Activated CD8-positive, alpha-beta memory T cell treated with anti-CD3 and anti-CD28 coated beads, Interleukin-2, amount 10 ng/mL, durations not matched to agents 7 days and 5 days (primary cell): ENCODE measurements around the gene GPT2. TPM values are rescaled to one million over a fixed set of nuclear protein-coding genes. Genes with fewer than 3 reads are reported as not detected.

Experiments
- ATAC-seq: fragments of 150-1000 bp; cut with Tn5 transposase; one replicate; pipeline ENCODE4 v1.10.0; 2021; ENCODE audit warnings: moderate library complexity
- CTCF ChIA-PET: fragments of 350-600 bp; sonication (Branson Sonifier 250); formaldehyde crosslinking; loops from one replicate; lab custom pipeline; 2021; ENCODE audit warnings: antibody characterized with exemption; lab: Charles Lee
- DNase-seq: peaks from one replicate; pipeline ENCODE4 v3.0.0-alpha.2; 2020
- H3K27ac Mint-ChIP-seq: one replicate; pipeline ENCODE4 v1.8.0; 2021; ENCODE audit warnings: mild to moderate bottlenecking, mixed read lengths
- H3K27me3 Mint-ChIP-seq: one replicate; pipeline ENCODE4 v1.8.0; 2021; ENCODE audit warnings: mixed read lengths
- H3K36me3 Mint-ChIP-seq: one replicate; pipeline ENCODE4 v1.8.0; 2021; ENCODE audit warnings: mild to moderate bottlenecking, mixed read lengths
- H3K4me1 Mint-ChIP-seq: one replicate; pipeline ENCODE4 v1.8.0; 2021; ENCODE audit warnings: mixed read lengths
- H3K4me3 Mint-ChIP-seq: one replicate; pipeline ENCODE4 v1.8.0; 2021; ENCODE audit warnings: mild to moderate bottlenecking, moderate library complexity, mixed read lengths
- H3K9me3 Mint-ChIP-seq: one replicate; pipeline ENCODE4 v1.8.0; 2022; ENCODE audit warnings: low read depth, mixed read lengths
- total RNA-seq, 2 experiments: library from RNA; stranded (reverse); gene quantifications; one replicate each; pipeline ENCODE4 v1.2.3, GENCODE V29; 2021

GPT2 gene
- total RNA-seq, 2 experiments from 2014 or later: 9.6 to 21.4 TPM

GRCh38 chr16:46907061-46907774 is 23.1 kb downstream of the GPT2 start:
- ATAC-seq (no peak), DNase-seq (no peak)
- peaks cover 13% of the 10 kb centered on the region for H3K4me1 Mint-ChIP-seq
- H3K27me3 Mint-ChIP-seq: no peaks in the 10 kb centered on the region
- H3K36me3 Mint-ChIP-seq: peaks cover 1% of the 10 kb centered on the region
- CTCF ChIA-PET: interaction anchor here (4.3 to 9.1 kb wide), 3 partner anchors 22 to 233 kb away, joined by 27 to 97 read pairs (median 31); partner anchors contain the start of gene GPT2
- H3K27ac Mint-ChIP-seq: no peak overlapping the region
- H3K9me3 Mint-ChIP-seq: no peaks in the 10 kb centered on the region
- no peak overlapping the region for H3K4me3 Mint-ChIP-seq

DNA sequence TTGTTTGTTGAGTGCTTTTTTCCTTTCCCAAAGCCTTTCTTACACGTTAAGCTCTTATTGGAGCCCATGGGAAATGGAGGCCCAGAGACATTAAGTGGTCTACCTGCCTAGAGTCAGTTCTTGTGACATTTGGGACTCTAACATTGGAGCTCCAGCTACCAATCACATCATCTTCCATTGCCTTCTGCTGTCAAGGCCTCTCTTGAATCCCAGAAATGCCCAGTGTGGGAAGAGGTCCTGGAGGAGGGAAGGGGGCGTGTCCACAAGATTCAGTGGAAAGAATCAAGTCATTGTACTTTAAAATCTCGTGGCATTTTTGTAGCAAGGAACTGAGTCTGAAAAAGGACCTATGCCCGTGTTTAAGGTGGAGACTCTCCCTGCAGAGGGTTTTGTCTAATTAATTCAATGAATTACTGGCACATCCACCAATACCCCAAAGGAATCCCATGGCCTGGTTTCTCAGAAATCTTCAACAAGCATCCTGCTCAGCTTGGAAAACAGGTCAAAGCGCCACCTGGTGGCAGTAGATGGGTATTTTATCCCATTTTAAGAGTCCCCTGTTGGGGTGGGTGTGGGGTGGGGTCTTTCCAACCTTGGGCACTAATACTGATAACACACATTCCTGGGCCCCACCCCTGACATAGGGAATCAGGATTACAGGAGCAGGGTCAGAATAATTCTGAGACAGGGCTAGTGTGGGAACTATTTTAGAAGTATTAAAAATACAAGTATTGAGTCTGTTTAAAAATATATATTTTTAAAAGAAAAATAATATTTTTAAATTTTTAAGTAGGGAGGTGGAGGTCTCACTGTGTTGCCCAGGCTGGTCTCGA is 24.6 kb downstream of the GPT2 start:
- CTCF ChIA-PET: interaction anchor here (0.6 to 9.1 kb wide), 18 partner anchors 9 to 277 kb away, joined by 3 to 97 read pairs (median 4); partner anchors contain the start of gene GPT2
- ATAC-seq: peak; percentile 41
- H3K36me3 Mint-ChIP-seq: peaks cover 3% of the 10 kb centered on the region
- H3K27me3 Mint-ChIP-seq: no peaks in the 10 kb centered on the region
- no peak overlapping the region for H3K4me3 Mint-ChIP-seq
- peaks cover 13% of the 10 kb centered on the region for H3K4me1 Mint-ChIP-seq
- no peaks in the 10 kb centered on the region for H3K9me3 Mint-ChIP-seq
- peak; percentile 66 for DNase-seq
- H3K27ac Mint-ChIP-seq: no peak overlapping the region

DNA sequence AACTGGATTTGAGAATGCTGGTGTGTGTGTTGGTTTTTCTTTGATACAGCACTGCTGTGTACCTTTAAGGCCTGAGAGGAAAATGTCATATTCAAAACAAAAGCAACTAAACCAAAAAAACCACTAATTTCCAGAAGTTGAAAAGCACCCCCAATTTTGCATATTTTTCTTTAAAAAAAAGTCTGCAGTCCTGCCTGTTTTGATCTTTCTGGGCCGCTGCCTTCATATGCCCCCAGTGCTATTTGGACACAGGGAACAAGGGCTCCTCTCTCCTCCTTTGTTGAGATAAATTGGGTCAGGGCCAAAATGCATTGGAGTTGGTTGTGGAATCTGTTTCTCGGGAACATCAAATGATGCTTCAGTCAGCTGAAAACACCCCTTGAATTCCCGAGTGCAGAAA is 26.9 kb downstream of the GPT2 start:
- no peak for ATAC-seq
- peak overlapping the region; percentile 21 for H3K27ac Mint-ChIP-seq
- peaks cover 13% of the 10 kb centered on the region for H3K4me1 Mint-ChIP-seq
- no peak for DNase-seq
- H3K4me3 Mint-ChIP-seq: no peak overlapping the region
- no peaks in the 10 kb centered on the region for H3K9me3 Mint-ChIP-seq
- peaks cover 11% of the 10 kb centered on the region for H3K36me3 Mint-ChIP-seq
- CTCF ChIA-PET: interaction anchor here (1.0 to 9.1 kb wide), 4 partner anchors 12 to 237 kb away, joined by 5 to 97 read pairs (median 29); partner anchors contain the start of gene GPT2
- H3K27me3 Mint-ChIP-seq: no peaks in the 10 kb centered on the region

DNA sequence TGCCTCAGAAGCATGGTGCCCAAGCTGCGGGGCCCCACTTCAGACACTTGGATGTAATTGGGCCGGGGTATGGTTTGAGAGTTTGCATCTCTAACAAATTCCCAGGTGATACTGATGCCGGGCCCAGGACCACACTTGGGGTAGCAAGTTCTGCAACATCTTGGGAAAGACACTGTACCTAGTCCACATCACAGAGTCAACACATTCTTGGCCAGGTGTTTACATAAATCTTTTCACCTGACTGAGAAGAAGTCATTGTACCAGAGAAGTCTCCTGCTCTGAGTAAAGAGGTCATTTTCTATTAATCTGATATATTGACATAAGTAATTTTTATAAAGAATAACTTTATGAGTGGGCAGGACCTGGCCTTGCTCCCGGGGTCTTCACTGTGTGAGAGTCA is 27.5 kb downstream of the GPT2 start:
- Mint-ChIP-seq H3K27me3 (no peaks in the 10 kb centered on the region), H3K4me3 (no peak overlapping the region), H3K4me1 (peaks cover 13% of the 10 kb centered on the region), H3K36me3 (peaks cover 11% of the 10 kb centered on the region), H3K9me3 (no peaks in the 10 kb centered on the region), H3K27ac (no peak overlapping the region)
- ATAC-seq: no peak
- no peak for DNase-seq
- CTCF ChIA-PET: interaction anchor here (1.7 to 9.1 kb wide), 2 partner anchors 18 to 59 kb away, joined by 4 to 97 read pairs; no protein-coding TSS in a partner anchor

DNA sequence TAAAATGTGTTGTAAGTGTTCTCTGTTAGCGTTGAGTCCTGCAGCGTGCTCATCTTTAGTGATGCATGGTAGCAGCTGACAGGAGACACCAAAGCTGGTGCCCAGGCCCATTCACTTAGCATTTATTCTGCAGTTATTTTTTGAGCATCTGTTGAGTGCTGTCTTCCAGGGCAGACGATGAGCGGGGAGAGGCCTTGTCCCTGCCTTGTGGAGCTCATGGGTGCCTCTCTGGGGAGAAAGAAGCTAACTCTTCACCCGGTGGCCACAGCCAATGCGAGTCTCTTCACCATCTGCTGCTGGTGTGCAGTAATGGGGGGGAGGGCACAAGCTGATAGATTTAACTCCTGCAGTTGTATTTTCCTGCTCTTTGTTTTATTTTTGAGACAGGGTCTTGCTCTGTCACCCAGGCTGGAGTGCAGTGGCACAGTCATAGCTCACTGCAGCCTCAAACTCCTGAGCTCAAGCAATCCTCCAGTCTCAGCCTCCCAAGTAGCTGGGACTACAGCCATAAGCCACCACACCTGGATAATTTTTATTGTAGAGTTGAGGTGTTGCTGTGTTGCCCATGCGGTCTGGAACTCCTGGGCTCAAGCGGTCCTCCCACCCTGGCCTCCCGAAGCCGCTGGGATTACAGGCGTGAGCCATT is 30.5 kb downstream of the GPT2 start:
- DNase-seq: no peak
- H3K27ac Mint-ChIP-seq: no peak overlapping the region
- peaks cover 6% of the 10 kb centered on the region for H3K4me1 Mint-ChIP-seq
- no peaks in the 10 kb centered on the region for H3K9me3 Mint-ChIP-seq
- H3K36me3 Mint-ChIP-seq: peaks cover 13% of the 10 kb centered on the region
- no peak overlapping the region for H3K4me3 Mint-ChIP-seq
- CTCF ChIA-PET: no interaction called here
- no peak for ATAC-seq
- no peaks in the 10 kb centered on the region for H3K27me3 Mint-ChIP-seq

- Mint-ChIP-seq H3K27ac (no peak overlapping the region), H3K4me1 (peaks cover 6% of the 10 kb centered on the region), H3K9me3 (no peaks in the 10 kb centered on the region), H3K27me3 (no peaks in the 10 kb centered on the region), H3K4me3 (no peak overlapping the region), H3K36me3 (peaks cover 13% of the 10 kb centered on the region)
- DNase-seq: no peak
- ATAC-seq: no peak
- CTCF ChIA-PET: no interaction called here
These were observed 31.4 kb downstream of the GPT2 start for GRCh38 chr16:46915483-46916025.

GRCh38 chr16:46916980-46917379 is 32.8 kb downstream of the GPT2 start:
- H3K4me3 Mint-ChIP-seq: no peak overlapping the region
- ATAC-seq: no peak

DNA sequence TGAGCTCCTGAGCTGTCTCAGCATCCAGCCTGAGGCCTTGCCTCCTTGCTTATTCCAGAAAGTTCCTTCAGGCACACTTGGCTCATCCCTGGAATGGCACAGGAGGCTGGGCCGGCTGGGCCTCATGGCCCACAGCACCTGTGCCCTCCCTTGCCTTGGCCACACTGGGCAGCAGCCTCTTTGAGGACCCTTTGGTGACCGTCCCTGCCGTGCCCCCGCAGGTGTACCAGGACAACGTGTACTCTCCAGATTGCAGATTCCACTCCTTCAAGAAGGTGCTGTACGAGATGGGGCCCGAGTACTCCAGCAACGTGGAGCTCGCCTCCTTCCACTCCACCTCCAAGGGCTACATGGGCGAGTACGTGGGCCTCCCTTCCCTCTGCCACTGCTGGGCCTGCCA is 34.2 kb downstream of the GPT2 start:
- H3K9me3 Mint-ChIP-seq: no peaks in the 10 kb centered on the region
- DNase-seq: no peak
- CTCF ChIA-PET: interaction anchor here (2.6 kb wide), 1 partner anchor 12 kb away, joined by 13 read pairs; no protein-coding TSS in a partner anchor

More at GRCh38 chr16:46916980-46917379, 32.8 kb downstream of the GPT2 start:
- CTCF ChIA-PET: interaction anchor here (0.6 to 2.6 kb wide), 5 partner anchors 9 to 106 kb away, joined by 3 to 13 read pairs (median 3); no protein-coding TSS in a partner anchor
- no peaks in the 10 kb centered on the region for H3K4me1 Mint-ChIP-seq
- no peak overlapping the region for H3K27ac Mint-ChIP-seq
- peaks cover 12% of the 10 kb centered on the region for H3K36me3 Mint-ChIP-seq
- no peaks in the 10 kb centered on the region for H3K27me3 Mint-ChIP-seq
- no peaks in the 10 kb centered on the region for H3K9me3 Mint-ChIP-seq
- no peak for DNase-seq

DNA sequence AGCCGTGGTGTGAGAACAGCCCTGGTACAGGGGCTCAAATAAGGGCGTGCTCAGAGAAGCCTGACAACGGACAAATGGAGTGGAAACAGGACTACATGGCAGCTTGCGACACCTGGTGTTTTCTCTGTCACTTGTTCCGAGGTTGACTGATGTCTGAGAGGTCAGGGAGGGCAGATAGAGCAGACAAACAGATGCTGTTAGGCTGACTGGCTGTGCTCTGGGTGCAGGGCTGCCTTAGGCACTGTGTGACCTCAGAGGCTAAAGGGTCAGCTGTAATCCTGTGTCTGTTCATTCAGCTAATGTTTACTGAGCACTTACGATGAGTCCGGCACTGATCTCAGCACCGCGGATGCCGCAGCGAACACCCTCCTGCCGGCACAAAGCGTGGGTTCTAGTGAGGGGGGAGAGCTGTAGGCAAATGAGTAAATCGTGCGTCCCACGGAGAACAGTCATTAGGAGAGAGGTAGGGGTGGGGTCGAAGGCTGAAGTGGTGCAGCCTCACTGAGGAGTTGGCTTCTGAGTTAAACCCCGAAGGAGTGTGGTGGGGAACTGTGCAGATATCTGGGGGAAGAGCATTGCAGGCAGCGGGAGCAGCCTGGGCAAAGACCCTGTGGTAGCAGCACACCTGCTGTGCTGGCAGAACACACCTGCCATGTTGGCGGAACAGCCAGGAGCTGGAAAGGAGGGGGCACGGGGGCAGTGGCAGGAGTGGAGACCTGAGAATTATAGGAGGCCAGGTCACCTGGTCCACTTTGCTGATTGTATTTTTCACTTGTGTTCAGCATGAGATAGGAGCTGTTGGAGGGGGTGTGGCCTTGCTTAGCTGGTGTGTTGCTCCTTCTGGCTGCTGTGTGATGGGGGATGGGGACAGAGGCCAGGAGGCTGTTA is 35.0 kb downstream of the GPT2 start:
- CTCF ChIA-PET: interaction anchor here (1.6 to 2.6 kb wide), 3 partner anchors 11 to 65 kb away, joined by 4 to 13 read pairs (median 9); no protein-coding TSS in a partner anchor
- DNase-seq: no peak
- Mint-ChIP-seq H3K9me3 (no peaks in the 10 kb centered on the region), H3K4me1 (no peaks in the 10 kb centered on the region), H3K36me3 (peaks cover 13% of the 10 kb centered on the region), H3K27me3 (no peaks in the 10 kb centered on the region), H3K4me3 (no peak overlapping the region), H3K27ac (no peak overlapping the region)
- ATAC-seq: no peak

More for the DNA sequence above, 34.2 kb downstream of the GPT2 start:
- H3K4me3 Mint-ChIP-seq: no peak overlapping the region
- no peak overlapping the region for H3K27ac Mint-ChIP-seq
- no peaks in the 10 kb centered on the region for H3K4me1 Mint-ChIP-seq
- H3K27me3 Mint-ChIP-seq: no peaks in the 10 kb centered on the region
- H3K36me3 Mint-ChIP-seq: peaks cover 13% of the 10 kb centered on the region
- no peak for ATAC-seq

- CTCF ChIA-PET: interaction anchor here (1.6 to 2.1 kb wide), 3 partner anchors 10 to 67 kb away, joined by 4 to 9 read pairs (median 5); no protein-coding TSS in a partner anchor
- H3K27ac Mint-ChIP-seq: no peak overlapping the region
These were observed 36.4 kb downstream of the GPT2 start for GRCh38 chr16:46920402-46921068.

GRCh38 chr16:46922239-46922638 is 38.1 kb downstream of the GPT2 start:
- no peak overlapping the region for H3K27ac Mint-ChIP-seq
- CTCF ChIA-PET: interaction anchor here (1.6 kb wide), 1 partner anchor 68 kb away, joined by 4 read pairs; no protein-coding TSS in a partner anchor
- no peak for DNase-seq
- no peaks in the 10 kb centered on the region for H3K27me3 Mint-ChIP-seq
- H3K36me3 Mint-ChIP-seq: peaks cover 5% of the 10 kb centered on the region
- no peak for ATAC-seq
- no peaks in the 10 kb centered on the region for H3K9me3 Mint-ChIP-seq
- H3K4me3 Mint-ChIP-seq: no peak overlapping the region
- H3K4me1 Mint-ChIP-seq: no peaks in the 10 kb centered on the region

More at GRCh38 chr16:46920402-46921068, 36.4 kb downstream of the GPT2 start:
- H3K9me3 Mint-ChIP-seq: no peaks in the 10 kb centered on the region
- no peak for ATAC-seq
- H3K27me3 Mint-ChIP-seq: no peaks in the 10 kb centered on the region
- H3K4me1 Mint-ChIP-seq: no peaks in the 10 kb centered on the region
- no peak overlapping the region for H3K4me3 Mint-ChIP-seq
- H3K36me3 Mint-ChIP-seq: peaks cover 8% of the 10 kb centered on the region
- no peak for DNase-seq
